GM12878 (cell line): Measurements from ENCODE around the gene GHRH. TPM values are rescaled to one million over a fixed set of nuclear protein-coding genes. Genes with fewer than 3 reads are reported as not detected.

Source experiments
- ATAC-seq: fragments of 200-7000 bp; cut with Tn5 transposase; 3 replicates; pipeline ENCODE4 v1.9.1; 2020; ENCODE audit warnings: mild to moderate bottlenecking, moderate library complexity
- BruUV-seq: library from RNA; stranded (reverse); fragments of 400-500 nt; replicated peaks from 2 replicates; lab custom pipeline; 2021; lab: Mats Ljungman, UMichigan
- CTCF ChIA-PET: fragments of 300-600 bp; sonication (Branson Sonifier 250); formaldehyde crosslinking; extraction: SDS; loops from one replicate; lab custom pipeline; 2021; ENCODE audit warnings: inconsistent platforms; lab: Yijun Ruan, JAX
- POLR2A ChIA-PET: fragments of 350-600 bp; formaldehyde crosslinking; extraction: SDS; loops from one replicate; lab custom pipeline; 2021; ENCODE audit warnings: inconsistent platforms; lab: Charles Lee
- RAD21 ChIA-PET: fragments of 300-600 bp; sonication (Branson Sonifier 250); formaldehyde crosslinking; loops from one replicate; lab custom pipeline; 2023; ENCODE audit warnings: antibody characterized with exemption; ENCODE audit not compliant: unreplicated experiment; lab: Charles Lee
- SMC1A ChIA-PET: fragments of 300-600 bp; sonication (Branson Sonifier 250); formaldehyde crosslinking; loops from one replicate; lab custom pipeline; 2023; ENCODE audit not compliant: unreplicated experiment, uncharacterized antibody; lab: Charles Lee
- DNase-seq: peaks from one replicate; pipeline ENCODE4 v3.0.0-alpha.2; 2011; ENCODE audit warnings: low read depth, low spot score
- FAIRE-seq: peaks from 3 replicates; lab custom pipeline; 2011; peaks lifted over from hg19 to GRCh38; lab: Jason Lieb, UNC
- H2AFZ ChIP-seq: 2 replicates; pipeline ENCODE4 v1.6.0; 2011; ENCODE audit warnings: low read depth, low read length, control low read depth; ENCODE audit not compliant: control insufficient read depth
- H3K27ac ChIP-seq: 2 replicates; pipeline ENCODE4 v1.5.1; 2011; ENCODE audit warnings: control low read depth; ENCODE audit not compliant: control insufficient read depth, insufficient read depth
- H3K27me3 ChIP-seq, 2 experiments: replicated peaks in 1 of 2; 2 replicates each; pipeline versions ENCODE4 v1.6.0 to v1.6.1; 2011; ENCODE audit warnings: low read length in 1 of 2; ENCODE audit not compliant: control insufficient read depth in 2 of 2, insufficient read depth in 2 of 2
- H3K36me3 ChIP-seq, 2 experiments: 2 replicates each; pipeline ENCODE4 v1.5.1; 2011; ENCODE audit warnings: low read length in 1 of 2; ENCODE audit not compliant: control insufficient read depth in 2 of 2, insufficient read depth in 2 of 2
- H3K4me1 ChIP-seq: 2 replicates; pipeline ENCODE4 v1.6.1; 2011; ENCODE audit warnings: mild to moderate bottlenecking, low read length, moderate library complexity, mixed read lengths; ENCODE audit not compliant: control insufficient read depth, insufficient read depth
- H3K4me2 ChIP-seq: 2 replicates; pipeline ENCODE4 v1.6.0; 2011; ENCODE audit warnings: control low read depth; ENCODE audit not compliant: control insufficient read depth, insufficient read depth
- H3K4me3 ChIP-seq: fragments of 200-600 bp; sonication (generic); 2 replicates; pipeline ENCODE4 v1.5.1; 2016
- H3K79me2 ChIP-seq: 2 replicates; pipeline ENCODE4 v1.6.0; 2011; ENCODE audit warnings: low read length; ENCODE audit not compliant: control insufficient read depth, insufficient read depth
- H3K9ac ChIP-seq: 2 replicates; pipeline ENCODE4 v1.8.0; 2011; ENCODE audit warnings: low read length, control low read depth, mixed read lengths; ENCODE audit not compliant: control insufficient read depth, insufficient read depth
- H3K9me3 ChIP-seq: replicated peaks from 3 replicates; pipeline ENCODE4 v1.5.1; 2011; ENCODE audit warnings: mild to moderate bottlenecking, low read length; ENCODE audit not compliant: control insufficient read depth, insufficient read depth
- H4K20me1 ChIP-seq: 2 replicates; pipeline ENCODE4 v1.6.0; 2011; ENCODE audit not compliant: control insufficient read depth, insufficient read depth
- CHD4 ChIP-seq: fragments of 200-600 bp; sonication (generic); IDR thresholded peaks from 2 replicates; pipeline ENCODE4 v1.6.1; 2016; ENCODE audit warnings: mild to moderate bottlenecking
- EED ChIP-seq: sonication (generic); IDR thresholded peaks from 2 replicates; pipeline ENCODE4 v1.6.1; 2016; ENCODE audit warnings: antibody characterized with exemption, low read depth
- HDAC6 ChIP-seq: fragments of 200-600 bp; sonication (generic); IDR thresholded peaks from one replicate; pipeline ENCODE4 v1.8.0; 2017; ENCODE audit warnings: antibody characterized with exemption; ENCODE audit not compliant: unreplicated experiment
- IRF5 ChIP-seq: fragments of 450-650 bp; IDR thresholded peaks from 2 replicates; pipeline ENCODE4 v1.6.1; 2017; ENCODE audit warnings: borderline replicate concordance
- MEF2B ChIP-seq: fragments of 450-650 bp; IDR thresholded peaks from 2 replicates; pipeline ENCODE4 v1.6.1; 2018; ENCODE audit warnings: mild to moderate bottlenecking, moderate library complexity; ENCODE audit not compliant: partially characterized antibody, poor library complexity, severe bottlenecking
- NFYB ChIP-seq: IDR thresholded peaks from 2 replicates; pipeline ENCODE4 v1.6.1; 2011; ENCODE audit warnings: low read depth, mild to moderate bottlenecking, low read length, improper control_type of control experiment, moderate library complexity; ENCODE audit not compliant: insufficient read depth
- PAX8 ChIP-seq: fragments of 450-650 bp; IDR thresholded peaks from 2 replicates; pipeline ENCODE4 v1.6.1; 2017; ENCODE audit warnings: mild to moderate bottlenecking, moderate library complexity
- POLR2AphosphoS5 ChIP-seq: IDR thresholded peaks from 2 replicates; pipeline ENCODE4 v1.6.1; 2011; ENCODE audit warnings: mild to moderate bottlenecking, low read length, inconsistent platforms
- RB1 ChIP-seq: fragments of 450-650 bp; formaldehyde crosslinking; IDR thresholded peaks from 2 replicates; pipeline ENCODE4 v1.6.1; 2017; ENCODE audit warnings: mild to moderate bottlenecking, borderline replicate concordance
- RCOR1 ChIP-seq: conservative IDR thresholded peaks from 2 replicates; pipeline ENCODE4 v1.6.1; 2012; ENCODE audit warnings: low read depth, low read length, improper control_type of control experiment
- STAT1 ChIP-seq: fragments of 450-650 bp; conservative IDR thresholded peaks from 2 replicates; pipeline ENCODE4 v1.6.1; 2014; ENCODE audit warnings: antibody characterized with exemption, mild to moderate bottlenecking
- ZNF207 ChIP-seq: fragments of 450-650 bp; IDR thresholded peaks from 2 replicates; pipeline ENCODE4 v1.6.1; 2014; ENCODE audit warnings: antibody characterized with exemption, mild to moderate bottlenecking, borderline replicate concordance
- ZNF384 ChIP-seq: IDR thresholded peaks from 2 replicates; pipeline ENCODE4 v1.6.1; 2012; ENCODE audit warnings: low read depth, mild to moderate bottlenecking, low read length, improper control_type of control experiment, borderline replicate concordance
- WGBS: methylation state at CpG from one replicate; pipeline ENCODE4 v1.1.6; 2016; ENCODE audit warnings: low lambda C conversion rate; ENCODE audit not compliant: insufficient replicate concordance, insufficient coverage; ENCODE audit errors: missing lambda C conversion rate; 5-methylcytosine and 5-hydroxymethylcytosine counted together
- in situ Hi-C: fragments of 300-500 bp; cut with MboI; formaldehyde crosslinking; loops from 9 replicates; pipeline ENCODE4 v1.14.3; 2018; ENCODE audit warnings: mixed read lengths
- intact Hi-C: fragments of 100-400 bp; cut with micrococcal nuclease; formaldehyde crosslinking; loops from one replicate; pipeline ENCODE4 v1.14.2; 2022; ENCODE audit not compliant: unreplicated experiment
- polyA plus RNA-seq, 11 experiments: library from polyadenylated mRNA; depleted of rRNA in 4 of 11; unstranded in 6 of 11; stranded (reverse) in 5 of 11; fragments of >200 nt; fragmentation: Nextera tagmentation in 4 of 11; fragmentation: Illumina TruSeq in 1 of 11; extraction: Ambion mirVana in 4 of 11; extraction: Trizol in 1 of 11; gene quantifications; 1 replicate in 1 of 11; 2 replicates in 10 of 11; pipeline versions ENCODE4 v1.2.1 to v1.2.3, GENCODE V29; 2011 to 2016; ENCODE audit warnings: inconsistent platforms in 2 of 11, missing spikeins in 2 of 11, low read depth in 1 of 11
- total RNA-seq, 4 experiments: library from RNA; depleted of rRNA in 3 of 4; stranded (reverse); fragments of >200 nt in 3 of 4; fragmentation: Illumina TruSeq in 1 of 4; extraction: Trizol in 1 of 4; gene quantifications; 2 replicates each; pipeline versions ENCODE4 v1.2.1 to v1.2.3, GENCODE V29; 2013 to 2021

The GHRH gene
- total and polyA plus RNA-seq, 10 of the 15 experiments (the other 5 are each of a cell fraction or from before 2014, with no cell fraction given), result not detected

GRCh38 chr20:37229357-37229756 is 32.3 kb downstream of the GHRH start:
- no peak overlapping the region for H3K4me3 ChIP-seq
- no peak overlapping the region for H3K9ac ChIP-seq
- intact Hi-C loops (no loop called here), in situ Hi-C loops (no loop called here)
- ChIA-PET SMC1A (interaction anchor here (1.0 to 1.4 kb wide), 2 partner anchors 33 to 304 kb away, joined by 3 to 10 read pairs; no protein-coding TSS in a partner anchor), POLR2A (no interaction called here), CTCF (interaction anchor here (0.6 to 0.9 kb wide), 2 partner anchors 14 to 34 kb away, joined by 3 read pairs; no protein-coding TSS in a partner anchor), RAD21 (no interaction called here)
- DNase-seq (no peak), ATAC-seq (no peak), FAIRE-seq (no peak)
- H3K27me3 ChIP-seq, result no peaks in the 10 kb centered on the region
- no peak overlapping the region for H2AFZ ChIP-seq
- no TSS peak for BruUV-seq
- H3K36me3 ChIP-seq, result peaks cover 48 to 54% of the 10 kb centered on the region in 2 experiments
- no peak overlapping the region for H3K27ac ChIP-seq
- H4K20me1 ChIP-seq, result no peaks in the 10 kb centered on the region
- 60% methylated on average over 4 of the region's 4 CpGs for WGBS
- no peak for TF ChIP-seq ZNF207
- H3K9me3 ChIP-seq, result no peaks in the 10 kb centered on the region
- H3K4me1 ChIP-seq, result no peaks in the 10 kb centered on the region
- H3K79me2 ChIP-seq, result no peaks in the 10 kb centered on the region
- H3K4me2 ChIP-seq, result no peak overlapping the region

- Histone ChIP-seq H3K9me3 (no peaks in the 10 kb centered on the region), H3K36me3 (peaks cover 49 to 56% of the 10 kb centered on the region in 2 experiments), H3K27me3 (no peaks in the 10 kb centered on the region), H3K9ac (no peak overlapping the region), H3K79me2 (no peaks in the 10 kb centered on the region), H3K27ac (no peak overlapping the region), H2AFZ (no peak overlapping the region), H3K4me2 (no peak overlapping the region), H4K20me1 (no peaks in the 10 kb centered on the region), H3K4me3 (no peak overlapping the region), H3K4me1 (no peaks in the 10 kb centered on the region)
- ATAC-seq (no peak), DNase-seq (no peak), FAIRE-seq (no peak)
- SMC1A ChIA-PET, result interaction anchor here (1.0 to 1.4 kb wide), 2 partner anchors 33 to 304 kb away, joined by 3 to 10 read pairs; no protein-coding TSS in a partner anchor
- RAD21 ChIA-PET, result no interaction called here
- CTCF ChIA-PET, result interaction anchor here (0.9 to 1.0 kb wide), 2 partner anchors 14 to 306 kb away, joined by 3 read pairs; no protein-coding TSS in a partner anchor
- BruUV-seq, result no TSS peak
- POLR2A ChIA-PET, result no interaction called here
- 91% methylated on average over 5 of the region's 5 CpGs for WGBS
- intact Hi-C loops, result no loop called here
- in situ Hi-C loops, result no loop called here
- TF ChIP-seq POLR2AphosphoS5 (no peak), EED (no peak), IRF5 (no peak), STAT1 (no peak), CHD4 (no peak), PAX8 (no peak), NFYB (no peak), RB1 (no peak), ZNF384 (no peak), RCOR1 (no peak), HDAC6 (no peak), MEF2B (no peak)
These were observed 33.0 kb downstream of the GHRH start for GRCh38 chr20:37228656-37229055.
